Activated effector memory CD4-positive, alpha-beta T cell treated with anti-CD3 and anti-CD28 coated beads, Interleukin-2, amount 50 U/mL, for 16 hours (primary cell): ENCODE measurements around the gene GCGR.

ENCODE experiments used
- DNase-seq: peaks from one replicate; pipeline ENCODE4 v3.0.0-alpha.2; 2020

The GCGR gene

DNA sequence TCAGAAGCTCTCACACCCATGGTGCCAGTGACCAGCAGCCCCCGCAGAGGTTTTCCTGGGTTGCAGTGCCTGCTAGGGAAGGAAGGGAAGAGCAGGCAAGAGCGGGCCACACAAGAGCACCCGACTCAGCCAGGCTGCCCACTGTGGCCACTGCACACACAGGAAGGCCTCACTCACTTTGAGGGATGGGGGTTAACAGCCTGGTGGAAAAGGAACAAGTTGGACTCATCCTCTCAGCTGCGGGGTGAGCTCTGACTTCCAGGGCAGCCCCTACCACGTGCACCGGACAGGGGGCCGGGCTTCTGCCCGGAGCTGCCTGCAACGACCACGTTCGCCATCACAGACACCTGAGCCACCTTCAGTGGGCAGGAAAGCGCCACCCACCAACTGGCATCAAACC is 48.3 kb downstream of the GCGR start:
- no peak for DNase-seq

DNA sequence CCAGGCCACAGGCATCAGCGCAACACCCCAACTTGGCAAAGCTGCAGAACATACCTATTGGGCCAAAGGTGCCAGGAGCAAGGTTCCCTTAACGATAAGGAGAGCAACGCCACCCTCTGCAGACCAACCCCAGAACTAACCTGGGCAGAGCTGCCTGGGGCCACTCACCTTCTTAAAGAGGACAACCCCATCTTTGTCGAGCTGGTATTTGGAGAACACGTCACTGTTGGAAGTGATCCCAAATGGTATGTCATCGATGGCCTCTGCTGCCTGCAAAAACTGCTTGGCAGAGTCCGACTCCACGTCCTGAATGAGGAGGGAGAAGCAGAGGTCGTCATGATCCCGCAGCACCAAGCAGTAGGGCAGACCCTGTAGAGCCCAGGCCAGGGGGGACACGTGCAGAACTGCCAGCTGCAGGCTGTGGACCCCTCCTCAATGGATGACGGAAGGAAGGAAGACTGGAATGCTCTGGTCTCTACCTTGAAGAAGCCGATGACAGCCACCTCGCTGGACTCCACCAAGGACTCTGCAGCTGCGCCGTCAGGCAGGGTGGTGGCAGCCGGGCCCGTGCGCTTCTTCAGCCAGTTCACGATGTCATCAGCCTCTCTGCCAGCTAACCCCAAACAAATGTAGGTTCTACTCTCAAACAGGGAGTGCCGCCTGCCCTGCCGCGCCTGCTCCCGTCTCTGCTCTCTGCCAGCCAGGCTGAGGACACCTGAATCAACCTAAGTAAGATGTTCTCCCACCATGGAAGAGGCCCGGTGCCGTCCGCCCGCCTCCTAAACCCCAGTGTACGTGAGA is 51.2 kb downstream of the GCGR start:
- no peak for DNase-seq

GRCh38 chr17:81858170-81858966 is 54.4 kb downstream of the GCGR start:
- no peak for DNase-seq

- DNase-seq, result no peak
Measured at GRCh38 chr17:81858967-81859905, 55.3 kb downstream of the GCGR start.

- no peak for DNase-seq
Measured at GRCh38 chr17:81859906-81860755, 56.2 kb downstream of the GCGR start, which contains the start of gene P4HB. Gene P4HB (minus strand): TSS chr17:81860535. CDS start chr17:81860471, 64 bp downstream.

DNA sequence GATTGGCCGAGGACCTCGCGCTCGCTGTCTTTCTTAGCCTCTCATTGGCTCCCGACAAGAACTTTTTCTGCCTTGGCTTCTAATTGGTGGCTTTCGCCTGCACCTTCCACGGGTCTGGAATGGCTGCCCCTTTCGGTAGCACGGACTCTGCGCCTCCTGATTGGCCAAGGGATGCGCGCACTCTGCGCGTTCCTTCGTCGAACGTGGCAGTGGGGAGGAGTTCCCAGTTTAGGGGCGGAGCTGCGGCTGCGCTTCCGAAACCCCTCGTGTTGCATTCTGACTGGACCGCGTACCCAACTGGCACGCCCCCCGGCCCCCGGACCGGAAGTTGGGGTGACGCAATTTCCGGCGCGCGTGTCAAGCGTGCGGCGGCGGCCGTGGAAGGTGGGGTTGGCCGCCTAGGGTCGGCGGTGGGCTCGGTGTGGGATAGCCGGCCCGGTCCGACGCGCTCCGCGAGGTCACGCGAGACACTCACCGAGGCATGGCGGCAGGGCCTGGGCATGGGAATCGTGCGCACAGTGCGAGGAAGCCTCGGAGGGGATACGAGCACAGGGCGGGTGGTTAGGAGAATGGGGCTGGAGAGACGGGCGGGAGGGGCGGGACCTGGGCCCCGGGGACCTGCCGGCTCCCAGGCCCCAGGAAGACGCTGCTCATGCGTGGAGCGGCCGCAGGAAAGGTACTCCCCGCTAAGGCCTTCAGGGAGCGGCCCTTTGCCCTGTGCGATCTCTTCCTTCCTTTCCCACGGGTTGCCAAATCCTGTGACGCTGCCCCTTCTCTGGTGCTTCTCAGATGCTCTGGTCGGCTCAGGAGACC is 57.0 kb downstream of the GCGR start:
- peak; percentile 100 for DNase-seq

GRCh38 chr17:81863123-81863675 is 59.2 kb downstream of the GCGR start:
- no peak for DNase-seq
